Thyroid gland (tissue), 4 donors: ENCODE results near the gene ANTKMT.

Experiments
- CTCF ChIP-seq, 6 experiments: fragments of 200-600 bp in 3 of 6; fragments of 450-650 bp in 3 of 6; sonication (generic) in 3 of 6; IDR thresholded peaks; one replicate each; pipeline ENCODE4 v1.5.1; 2016 to 2019; ENCODE audit warnings: antibody characterized with exemption in 6 of 6, mild to moderate bottlenecking in 2 of 6, inconsistent platforms in 1 of 6, moderate library complexity in 1 of 6
- POLR2A ChIP-seq, 2 donors: fragments of 450-650 bp; IDR thresholded peaks; one replicate each; pipeline ENCODE4 v1.6.1; 2017; ENCODE audit warnings: antibody characterized with exemption in 2 of 2, mild to moderate bottlenecking in 2 of 2, moderate library complexity in 1 of 2

GRCh38 chr16:759110-759910 is 38.4 kb downstream of the ANTKMT start:
- TF ChIP-seq POLR2A (IDR thresholded peaks at IDR 0.05) (no peak), CTCF (IDR thresholded peaks at IDR 0.05) (no peak)
